ENCODE measurements around the gene AEBP2. TPM values are rescaled to one million over a fixed set of nuclear protein-coding genes. Genes with fewer than 3 reads are reported as not detected.

AEBP2 gene
- total and polyA plus RNA-seq, 9 of the 15 experiments (the other 6 are each of a cell fraction or from before 2014, with no cell fraction given), result 5.7 to 43.7 (median 10.3) TPM

- TF ChIP-seq ARID4B (CRISPR knock-in tag; IDR thresholded peaks at IDR 0.05) (peak; percentile 28), ZNF347 (CRISPR knock-in tag; IDR thresholded peaks at IDR 0.05; ENCODE audit: low read depth) (no peak), KAT7 (CRISPR knock-in tag; IDR thresholded peaks at IDR 0.05; ENCODE audit: borderline replicate concordance) (no peak), ID3 (CRISPR knock-in tag; IDR thresholded peaks at IDR 0.05) (no peak), ID3 (tag; IDR thresholded peaks at IDR 0.05) (no peak), POLR2B (IDR thresholded peaks at IDR 0.05; ENCODE audit: low read depth, partially characterized antibody) (peak; percentile 44), DDX20 (tag; IDR thresholded peaks at IDR 0.05; ENCODE audit: low read depth) (no peak), ZC3H8 (IDR thresholded peaks at IDR 0.05) (no peak), ETV1 (tag; conservative IDR thresholded peaks at IDR 0.05; ENCODE audit: low read depth) (no peak), EP300 (IDR thresholded peaks at IDR 0.05; ENCODE audit: low read length) (no peak), ATF6 (CRISPR knock-in tag; IDR thresholded peaks at IDR 0.05) (0 out of 2 replicates have a peak, but pooled peaks have one; percentile 73), HCFC1 (IDR thresholded peaks at IDR 0.05; ENCODE audit: low read depth, low read length) (peak; percentile 57)
These were observed at the start of gene AEBP2 (continued) for GRCh38 chr12:19439059-19440018.

Data from K562 (cell line).